ENCODE results near the gene MRPS14.
A peak's percentile ranks its signal among the peaks of the same experiment; 100 is the strongest.

The MRPS14 gene

DNA sequence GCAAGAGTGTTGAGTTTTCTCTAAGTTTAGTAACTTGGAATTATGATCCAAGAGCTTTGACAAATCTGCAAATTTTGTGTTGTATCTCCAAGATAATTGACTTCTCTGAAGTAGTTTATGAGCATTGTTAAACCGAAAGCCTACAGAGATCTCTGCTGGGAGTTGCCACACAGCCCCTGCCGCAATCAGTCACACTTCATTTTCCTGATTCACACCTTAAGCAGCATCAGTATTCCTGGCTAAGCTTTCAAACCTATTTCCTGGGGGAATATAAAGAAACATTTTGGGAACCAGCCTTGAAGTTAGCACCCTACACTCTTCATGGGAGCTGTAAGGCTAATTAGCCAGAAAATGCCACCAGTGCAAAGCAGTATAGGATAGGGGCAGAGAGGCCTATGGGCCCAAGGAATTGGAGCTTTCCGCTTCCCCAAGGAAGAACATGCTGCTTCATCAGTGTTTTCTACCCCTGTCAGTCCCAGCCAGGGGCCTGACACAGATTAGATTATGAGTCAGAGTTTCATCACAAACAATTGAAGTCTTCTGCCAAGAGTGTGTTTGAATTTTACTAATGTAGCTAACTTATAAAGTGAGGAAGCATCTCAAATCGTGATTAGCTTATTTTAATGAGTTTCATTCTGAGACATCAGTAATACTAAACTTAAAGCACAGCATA lies 46.7 kb downstream of the MRPS14 start:
- no peak for DNase-seq

DNA sequence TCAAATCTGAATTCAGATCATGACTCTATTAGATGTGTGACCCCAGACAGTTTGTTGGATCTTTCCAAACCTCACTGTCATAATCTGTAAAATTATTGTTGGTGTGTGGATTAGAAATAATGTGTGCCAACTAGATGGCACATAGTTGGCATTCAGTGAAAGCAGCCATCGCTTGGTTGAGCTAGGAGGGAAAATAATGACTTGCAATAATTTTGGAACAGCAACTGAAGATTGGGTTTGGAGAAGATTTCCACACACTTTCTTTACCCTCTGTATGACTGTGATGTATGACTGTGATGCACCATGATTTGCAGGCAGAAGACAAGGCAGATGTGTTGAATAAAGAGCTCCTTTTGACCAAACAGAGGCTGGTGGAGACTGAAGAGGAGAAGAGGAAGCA lies 47.5 kb downstream of the MRPS14 start:
- no peak for DNase-seq

DNA sequence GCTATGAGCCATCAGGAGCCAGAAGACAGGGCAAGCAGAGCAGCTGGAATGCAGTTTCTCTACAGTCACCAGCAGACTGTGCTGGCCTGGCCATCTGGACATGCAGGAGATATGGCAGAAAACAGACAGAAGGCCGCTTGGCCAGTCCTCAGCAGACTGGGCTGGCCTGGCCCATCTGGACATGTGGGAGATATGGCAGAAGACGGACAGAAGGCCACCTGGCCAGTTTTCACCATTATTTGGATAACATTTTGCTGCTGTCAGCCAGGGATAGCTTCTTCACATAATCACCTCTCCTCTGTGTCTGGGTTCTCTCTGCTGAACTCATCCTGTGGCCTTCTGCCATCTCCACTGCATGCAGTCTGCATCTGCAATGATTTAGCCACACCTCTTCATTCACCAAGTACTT lies 48.5 kb downstream of the MRPS14 start:
- no peak for DNase-seq

DNA sequence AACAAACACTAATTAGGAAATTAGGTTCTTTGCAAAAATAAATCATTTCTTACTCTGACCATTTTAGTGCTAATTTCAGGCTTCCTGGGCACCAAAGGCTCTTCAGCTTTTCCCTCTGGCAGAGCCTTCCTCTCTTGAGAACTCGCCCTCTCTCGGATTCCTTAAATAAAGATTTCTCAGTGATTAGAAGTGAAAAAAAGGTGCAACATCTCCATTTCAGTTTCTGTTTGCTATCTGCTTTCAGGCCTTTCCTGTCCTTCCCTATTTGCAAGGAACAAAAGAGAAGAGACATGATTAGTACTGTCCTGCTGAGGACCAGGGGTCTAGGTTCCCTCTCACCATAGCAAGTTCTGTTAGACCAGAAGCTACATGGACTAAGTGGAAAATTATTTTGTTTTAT lies 51.3 kb downstream of the MRPS14 start:
- no peak for DNase-seq

DNA sequence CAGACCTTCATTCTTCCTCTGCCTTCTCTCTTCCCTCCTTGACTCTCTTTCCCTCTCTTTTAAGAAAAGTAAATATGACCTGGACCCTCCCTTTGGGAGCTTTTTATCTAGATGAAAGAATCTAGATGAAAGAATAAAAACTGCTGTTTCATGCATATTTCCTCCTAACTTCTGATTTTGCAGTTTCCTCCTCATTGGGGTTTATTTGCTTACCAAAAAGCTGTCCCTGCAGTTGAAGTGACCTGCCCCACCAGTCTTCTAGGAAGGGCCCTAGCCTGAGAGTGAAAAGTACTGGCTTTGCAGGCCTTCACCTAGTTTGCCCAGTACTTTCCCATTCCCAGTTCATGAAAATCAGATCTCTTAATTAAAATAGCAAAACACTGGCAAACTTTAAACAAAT lies 51.8 kb downstream of the MRPS14 start:
- DNase-seq, result no peak

DNA sequence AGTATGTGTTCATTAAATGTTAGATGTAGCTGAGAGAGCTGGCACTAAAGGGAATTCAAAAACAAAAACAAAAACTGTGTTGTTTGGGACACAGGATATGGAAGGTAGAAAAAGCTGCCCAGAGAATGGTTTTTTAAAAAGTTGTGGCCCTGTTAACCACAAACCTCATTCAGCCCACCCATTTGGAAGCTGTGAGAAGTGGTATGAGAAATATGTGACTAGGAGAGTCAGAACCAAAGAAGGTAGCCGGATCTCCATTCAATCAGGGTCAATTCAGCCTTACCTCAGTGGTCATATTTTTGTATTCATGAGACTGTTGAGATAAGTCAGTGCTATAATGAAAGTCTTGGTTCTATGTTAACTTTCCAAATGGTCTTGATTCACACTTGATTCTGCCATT lies 53.2 kb downstream of the MRPS14 start:
- no peak for DNase-seq

DNA sequence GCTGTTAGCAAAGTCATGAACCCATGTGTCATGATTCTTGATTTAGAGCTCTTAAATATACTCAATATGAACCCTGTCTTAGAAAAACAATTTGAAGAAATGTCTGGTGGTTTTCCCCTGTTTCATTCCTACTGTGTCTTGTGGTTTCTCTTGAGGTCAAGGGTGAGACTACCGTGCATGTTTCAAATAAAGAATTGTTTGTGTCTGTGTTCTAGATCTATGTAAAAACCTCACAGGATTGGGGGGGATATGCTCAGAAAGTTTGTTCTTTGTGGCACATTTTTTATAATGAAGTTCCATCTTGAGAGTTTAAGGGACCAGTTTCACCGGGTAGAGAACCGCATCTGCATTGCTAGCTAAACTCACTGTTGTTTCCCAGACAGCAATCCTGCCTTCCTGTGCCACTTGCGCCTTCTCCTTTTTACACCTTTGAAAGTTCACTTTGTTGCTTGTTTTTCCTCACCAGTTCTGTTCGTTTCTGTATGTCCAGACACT lies 54.4 kb downstream of the MRPS14 start:
- DNase-seq, result peak; percentile 32

DNA sequence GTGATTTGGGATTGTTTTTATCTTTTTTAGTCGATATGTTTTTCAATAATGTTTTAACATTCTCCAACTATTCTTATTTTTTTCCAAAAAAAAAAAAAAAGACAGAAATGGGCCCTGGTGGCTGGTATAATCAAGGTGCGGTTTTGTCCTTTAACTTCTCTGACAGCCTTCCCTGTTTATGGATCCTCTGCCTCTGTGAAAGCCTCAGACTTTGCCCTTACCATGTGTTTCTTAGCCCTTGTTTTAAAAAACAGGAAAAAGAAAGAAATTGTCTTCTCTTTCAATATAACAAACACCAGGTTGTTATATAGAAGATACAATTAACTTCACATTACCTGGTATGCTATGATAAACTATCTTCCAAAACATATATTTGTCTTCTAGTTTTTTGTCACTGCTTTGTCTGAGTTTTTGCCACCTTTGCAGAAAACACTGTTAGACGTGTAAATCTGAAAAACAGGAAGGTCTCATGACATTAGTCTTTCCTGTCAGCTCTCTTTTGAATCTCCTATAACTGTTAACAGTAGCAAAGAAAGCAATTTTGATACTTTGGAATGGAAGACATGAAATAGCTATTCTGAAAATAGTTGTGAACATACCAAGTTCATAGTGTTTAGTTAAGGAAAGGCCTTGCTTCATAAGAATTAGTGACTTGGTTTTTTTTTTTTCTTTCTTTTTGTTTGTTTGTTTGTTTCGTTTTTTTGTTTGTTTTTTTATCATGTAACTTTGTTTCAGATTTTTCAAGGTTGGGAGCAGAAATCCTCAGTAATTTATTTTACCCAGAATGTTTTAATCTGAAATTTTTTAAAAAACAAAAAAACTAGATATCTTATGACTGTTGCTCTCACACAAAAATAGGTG lies 55.1 kb downstream of the MRPS14 start:
- no peak for DNase-seq

DNA sequence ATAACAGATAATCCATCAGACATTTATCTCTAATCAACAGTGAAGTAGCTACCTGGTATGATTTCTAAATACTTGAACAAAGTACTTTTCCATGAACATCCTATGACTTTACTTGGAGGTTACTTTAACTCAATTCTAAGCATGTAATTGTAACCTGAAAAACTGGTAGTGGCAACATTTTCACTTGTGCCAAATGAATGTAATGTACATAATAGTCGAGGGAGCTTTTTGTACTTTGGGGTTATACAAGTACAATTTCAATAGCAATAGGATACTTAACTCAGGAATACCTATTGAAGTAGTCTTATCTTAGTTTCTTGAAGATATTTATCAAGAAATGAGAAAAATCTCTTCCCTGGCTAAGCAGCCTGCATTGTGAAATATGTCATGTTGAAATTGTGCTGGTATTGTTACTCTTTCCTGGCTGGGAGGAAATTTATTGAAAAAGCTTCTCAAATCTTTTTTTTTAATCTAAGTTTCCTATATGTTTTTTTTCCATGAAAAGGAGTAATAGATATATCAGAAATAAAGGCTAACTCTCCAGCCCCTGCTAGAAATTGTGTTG lies 57.1 kb downstream of the MRPS14 start:
- DNase-seq, result no peak

DNA sequence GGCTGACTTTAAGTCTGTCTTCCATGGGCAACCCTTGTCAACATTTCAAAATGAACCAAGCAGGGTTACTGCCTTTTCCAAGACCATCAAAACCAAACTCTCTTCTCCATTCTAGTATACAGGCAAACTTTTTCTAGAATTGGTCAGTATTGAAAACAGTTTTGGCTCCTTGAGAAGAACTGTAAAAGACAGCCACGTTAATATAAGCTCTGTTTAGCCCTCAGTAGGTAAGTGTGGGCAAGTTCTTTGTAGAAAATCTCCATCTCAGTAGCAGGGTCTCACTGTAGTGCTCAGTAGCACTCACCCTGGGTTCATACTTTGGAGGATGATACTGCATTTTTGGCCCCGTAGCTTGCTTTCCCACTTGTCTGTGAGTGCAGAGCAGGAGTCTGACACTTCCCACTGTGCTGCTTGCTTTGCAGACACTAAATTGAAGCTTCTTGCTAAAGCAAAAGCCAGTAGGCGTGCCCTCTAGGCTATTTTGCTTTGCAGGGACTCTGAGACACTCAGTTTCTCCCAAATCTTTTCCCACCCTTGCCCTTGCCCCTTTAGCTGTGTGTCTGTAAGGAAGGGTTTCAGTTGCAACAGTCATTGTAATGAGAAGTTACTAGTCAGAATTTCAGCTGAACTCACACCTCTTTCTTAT lies 57.7 kb downstream of the MRPS14 start:
- peak; percentile 35 for DNase-seq

DNA sequence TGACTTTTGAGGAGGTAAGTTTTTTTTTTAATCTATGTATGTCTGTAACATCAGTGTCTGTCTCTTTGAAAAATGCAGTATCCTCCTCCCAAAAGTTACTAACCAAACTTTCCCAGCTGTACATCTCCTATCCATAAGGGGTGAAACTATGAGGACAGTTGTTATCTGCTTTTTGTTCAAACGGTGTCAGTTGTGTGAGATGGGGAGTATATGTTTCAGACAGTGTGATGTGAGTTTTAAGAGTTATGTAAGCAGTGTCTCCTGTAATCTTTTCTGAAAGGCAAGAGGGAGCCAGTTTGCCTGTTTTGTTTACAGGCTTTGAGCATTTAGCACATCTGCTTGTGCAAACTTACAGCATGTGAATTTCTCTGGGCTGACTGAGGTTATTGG lies 58.3 kb downstream of the MRPS14 start:
- DNase-seq, result peak; percentile 31

DNA sequence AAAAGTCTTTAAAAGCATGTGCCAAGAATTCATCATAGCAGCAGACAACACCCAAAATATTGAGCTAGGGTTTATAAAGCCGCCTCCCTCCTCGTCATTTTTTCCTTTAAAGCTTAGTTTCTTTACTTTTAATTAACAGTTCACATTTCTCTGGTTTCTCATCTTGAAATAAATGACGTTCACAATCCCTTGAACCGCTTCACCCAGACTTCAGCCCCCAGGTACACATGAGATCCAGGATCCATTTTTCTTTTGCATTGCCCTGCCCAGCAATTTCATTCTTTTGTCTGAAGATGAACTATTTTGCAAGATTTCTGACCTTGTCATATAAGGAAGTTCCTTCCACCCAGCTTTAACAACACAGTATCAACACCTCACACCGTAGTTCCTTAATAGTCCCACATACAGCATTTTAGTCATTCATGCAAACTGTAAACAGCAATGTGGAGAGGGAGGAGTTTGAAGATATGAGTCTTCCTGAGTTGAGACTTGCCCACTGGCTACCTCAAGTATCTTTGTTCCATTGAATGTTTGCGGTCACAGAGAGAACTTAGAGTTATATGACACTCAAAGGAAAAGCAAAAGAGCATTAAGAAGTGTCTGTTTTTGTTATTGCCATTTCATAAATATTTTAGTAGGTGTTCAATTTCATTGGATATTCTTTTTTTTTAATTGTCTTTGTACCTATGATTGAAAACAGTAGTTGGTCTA lies 58.8 kb downstream of the MRPS14 start:
- no peak for DNase-seq

DNA sequence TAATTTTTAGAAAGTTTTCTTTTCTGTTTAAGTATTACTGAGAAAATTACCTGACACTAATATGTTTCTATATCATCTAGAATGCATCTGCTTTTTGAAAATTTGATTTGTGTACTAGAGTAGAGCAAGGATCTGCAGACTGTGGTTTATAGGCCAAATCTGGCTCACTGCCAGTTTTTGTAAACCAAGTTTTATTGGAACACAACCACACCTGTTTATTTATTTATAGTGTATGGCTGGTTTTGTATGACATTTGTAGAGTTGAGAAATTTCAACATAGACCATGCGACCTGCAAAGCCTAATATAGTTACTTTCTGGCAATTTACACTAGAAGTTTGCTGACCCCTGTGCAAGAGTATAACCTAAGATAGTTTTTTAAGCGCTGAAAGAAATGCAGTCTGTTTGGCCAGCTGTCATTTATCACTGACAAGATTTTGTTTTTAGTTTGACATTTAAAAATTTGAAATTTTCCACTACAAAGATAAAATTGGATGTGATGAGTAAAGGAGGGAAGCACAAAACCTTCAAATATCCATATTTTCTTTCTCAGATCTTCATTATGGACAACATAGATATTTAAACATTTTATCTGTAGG lies 59.6 kb downstream of the MRPS14 start:
- no peak for DNase-seq

Data from CD4-positive, alpha-beta T cell treated with Interleukin-15 for 1 hour (primary cell).